Brain microvascular endothelial cell (primary cell): Measurements from ENCODE around the gene PNMA6E.
A peak's percentile ranks its signal among the peaks of the same experiment; 100 is the strongest.
"Not testable (repeated sequence)": the region's sequence is repeated elsewhere in the genome, so short reads cannot be mapped to it uniquely, and the experiment has no call there.

ENCODE experiments used
- DNase-seq: peaks from one replicate; pipeline ENCODE4 v3.0.0-alpha.2; 2020
- H3K27ac ChIP-seq: fragments of 250-450 bp; sonication (Bioruptor Pico); 2 replicates; pipeline ENCODE4 v1.5.1; 2020; ENCODE audit warnings: mild to moderate bottlenecking, moderate library complexity
- H3K27me3 ChIP-seq: fragments of 250-450 bp; sonication (Bioruptor Pico); replicated peaks from 2 replicates; pipeline ENCODE4 v1.5.1; 2020; ENCODE audit warnings: mild to moderate bottlenecking
- H3K36me3 ChIP-seq: fragments of 250-450 bp; sonication (Bioruptor Pico); replicated peaks from 2 replicates; pipeline ENCODE4 v1.5.1; 2020; ENCODE audit warnings: mild to moderate bottlenecking
- H3K4me3 ChIP-seq: 2 replicates; pipeline ENCODE4 v1.5.1; 2011; ENCODE audit warnings: low read depth, mild to moderate bottlenecking, control low read depth, low read length, moderate library complexity
- in situ Hi-C: cut with HindIII; loops from 2 replicates; pipeline ENCODE4 v1.10.0; 2017; ENCODE audit warnings: low sequenced_read_pairs, low pct_ligation_motif_present
- TF ChIP-seq, protein P1 (sequence below): IDR thresholded peaks from 2 replicates; pipeline ENCODE4 v1.5.1; 2011; ENCODE audit warnings: low read depth, mild to moderate bottlenecking, moderate library complexity, low read length, control low read depth, inconsistent platforms; ENCODE audit errors: missing control alignments

The PNMA6E gene

DNA sequence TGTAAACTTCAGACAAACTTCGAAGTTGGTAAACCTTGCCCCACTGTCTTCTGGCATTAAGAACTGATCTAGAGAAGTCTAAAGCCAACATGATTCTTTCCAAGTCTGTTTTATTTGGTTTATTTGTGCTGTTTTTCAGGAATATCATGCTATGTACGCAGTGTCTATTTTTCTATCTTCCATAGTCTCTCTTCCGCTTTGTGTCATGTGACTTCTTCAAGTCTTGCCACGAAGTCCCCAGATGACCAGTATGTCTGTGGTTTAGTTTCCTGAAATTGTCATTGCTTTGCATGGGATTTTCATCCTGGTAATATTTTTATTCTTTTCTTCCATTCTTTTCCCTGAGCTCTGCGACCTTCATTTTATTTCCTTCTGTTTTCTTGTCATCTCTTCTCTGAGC is 15.1 kb downstream of the PNMA6E start:
- DNase-seq, result no peak
- TF ChIP-seq, protein P1, sequence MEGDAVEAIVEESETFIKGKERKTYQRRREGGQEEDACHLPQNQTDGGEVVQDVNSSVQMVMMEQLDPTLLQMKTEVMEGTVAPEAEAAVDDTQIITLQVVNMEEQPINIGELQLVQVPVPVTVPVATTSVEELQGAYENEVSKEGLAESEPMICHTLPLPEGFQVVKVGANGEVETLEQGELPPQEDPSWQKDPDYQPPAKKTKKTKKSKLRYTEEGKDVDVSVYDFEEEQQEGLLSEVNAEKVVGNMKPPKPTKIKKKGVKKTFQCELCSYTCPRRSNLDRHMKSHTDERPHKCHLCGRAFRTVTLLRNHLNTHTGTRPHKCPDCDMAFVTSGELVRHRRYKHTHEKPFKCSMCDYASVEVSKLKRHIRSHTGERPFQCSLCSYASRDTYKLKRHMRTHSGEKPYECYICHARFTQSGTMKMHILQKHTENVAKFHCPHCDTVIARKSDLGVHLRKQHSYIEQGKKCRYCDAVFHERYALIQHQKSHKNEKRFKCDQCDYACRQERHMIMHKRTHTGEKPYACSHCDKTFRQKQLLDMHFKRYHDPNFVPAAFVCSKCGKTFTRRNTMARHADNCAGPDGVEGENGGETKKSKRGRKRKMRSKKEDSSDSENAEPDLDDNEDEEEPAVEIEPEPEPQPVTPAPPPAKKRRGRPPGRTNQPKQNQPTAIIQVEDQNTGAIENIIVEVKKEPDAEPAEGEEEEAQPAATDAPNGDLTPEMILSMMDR, result no peak
- H3K36me3 ChIP-seq, result no peaks in the 10 kb centered on the region
- H3K27me3 ChIP-seq, result no peaks in the 10 kb centered on the region
- in situ Hi-C loops, result no loop called here
- H3K4me3 ChIP-seq, result no peak overlapping the region
- no peak overlapping the region for H3K27ac ChIP-seq

DNA sequence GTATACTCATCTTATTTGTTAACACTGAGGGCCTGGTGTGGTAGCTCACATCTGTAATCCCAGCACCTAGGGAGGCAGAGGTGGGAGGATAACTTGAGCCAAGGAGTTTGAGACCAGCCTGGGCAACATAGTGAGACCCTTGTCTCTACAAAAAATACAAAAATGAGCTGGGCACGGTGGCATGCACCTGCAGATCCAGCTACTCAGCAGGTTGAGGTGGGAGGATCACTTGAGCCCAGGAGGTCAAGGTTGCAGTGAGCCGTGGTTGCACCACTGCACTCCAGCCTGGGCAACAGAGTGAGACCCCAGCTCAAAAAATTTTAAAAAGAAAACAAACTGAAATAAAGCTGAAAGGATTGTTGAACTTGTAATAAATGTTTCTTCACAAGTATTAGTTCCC is 16.2 kb downstream of the PNMA6E start:
- H3K36me3 ChIP-seq, H3K27me3 ChIP-seq, in situ Hi-C loops, H3K27ac ChIP-seq, H3K4me3 ChIP-seq, DNase-seq: not testable (repeated sequence)

DNA sequence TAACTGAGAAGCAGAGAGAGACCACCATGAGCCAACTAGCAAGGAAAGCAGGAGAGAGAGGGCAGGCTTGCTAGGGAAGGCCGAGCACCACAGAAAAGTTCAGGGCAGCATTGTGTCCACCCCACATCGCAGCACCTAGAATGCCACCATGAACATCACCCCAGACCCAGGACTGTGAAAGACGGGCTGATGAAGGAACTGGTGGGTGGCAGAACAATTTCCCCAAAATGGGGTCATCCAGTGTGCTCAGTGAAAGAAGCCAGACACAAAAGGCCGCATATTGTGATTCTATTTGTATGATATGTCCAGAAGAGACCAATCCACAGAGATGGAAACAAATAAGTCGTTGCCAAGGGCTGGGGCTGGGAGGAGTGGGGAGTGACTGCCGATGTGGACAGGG is 16.8 kb downstream of the PNMA6E start:
- Histone ChIP-seq H3K4me3 (no peak overlapping the region), H3K27ac (no peak overlapping the region), H3K36me3 (no peaks in the 10 kb centered on the region), H3K27me3 (no peaks in the 10 kb centered on the region)
- in situ Hi-C loops, result no loop called here
- DNase-seq, result no peak
- TF ChIP-seq, protein P1, result no peak

DNA sequence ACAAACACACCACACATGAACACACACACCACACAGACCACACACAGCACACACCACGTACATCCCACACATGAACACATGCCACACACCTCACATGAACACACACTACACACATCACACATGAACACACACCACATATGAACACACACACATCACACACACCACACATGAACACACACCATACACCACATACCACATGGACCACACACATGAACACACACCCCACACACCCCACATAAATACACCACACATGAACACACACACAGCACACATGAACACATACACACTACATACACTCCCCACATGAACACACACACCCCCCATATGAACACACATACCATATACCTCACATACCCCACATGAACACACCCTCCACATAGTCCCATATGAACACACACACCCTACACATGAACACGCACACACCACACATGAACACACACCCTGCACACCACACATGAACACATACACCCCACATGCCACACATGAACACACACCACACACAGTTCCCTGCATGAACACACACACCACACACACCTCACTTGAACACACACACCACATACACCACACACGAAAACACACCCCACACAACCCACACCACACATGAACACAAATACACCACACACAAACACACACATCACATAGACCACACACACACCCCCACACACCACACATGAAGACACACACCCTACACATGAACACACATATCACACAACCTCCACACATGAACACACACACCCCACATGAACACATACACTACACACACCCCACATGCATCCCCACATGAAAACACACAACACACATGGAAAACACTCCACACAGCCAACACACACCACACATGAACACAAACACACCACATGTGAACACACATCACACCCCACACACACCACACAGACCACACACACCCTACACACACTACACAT is 18.3 kb downstream of the PNMA6E start:
- no peaks in the 10 kb centered on the region for H3K36me3 ChIP-seq
- no peak overlapping the region for H3K4me3 ChIP-seq
- DNase-seq, result no peak
- no peak overlapping the region for H3K27ac ChIP-seq
- TF ChIP-seq, protein P1, result no peak
- H3K27me3 ChIP-seq, result no peaks in the 10 kb centered on the region
- in situ Hi-C loops, result no loop called here

DNA sequence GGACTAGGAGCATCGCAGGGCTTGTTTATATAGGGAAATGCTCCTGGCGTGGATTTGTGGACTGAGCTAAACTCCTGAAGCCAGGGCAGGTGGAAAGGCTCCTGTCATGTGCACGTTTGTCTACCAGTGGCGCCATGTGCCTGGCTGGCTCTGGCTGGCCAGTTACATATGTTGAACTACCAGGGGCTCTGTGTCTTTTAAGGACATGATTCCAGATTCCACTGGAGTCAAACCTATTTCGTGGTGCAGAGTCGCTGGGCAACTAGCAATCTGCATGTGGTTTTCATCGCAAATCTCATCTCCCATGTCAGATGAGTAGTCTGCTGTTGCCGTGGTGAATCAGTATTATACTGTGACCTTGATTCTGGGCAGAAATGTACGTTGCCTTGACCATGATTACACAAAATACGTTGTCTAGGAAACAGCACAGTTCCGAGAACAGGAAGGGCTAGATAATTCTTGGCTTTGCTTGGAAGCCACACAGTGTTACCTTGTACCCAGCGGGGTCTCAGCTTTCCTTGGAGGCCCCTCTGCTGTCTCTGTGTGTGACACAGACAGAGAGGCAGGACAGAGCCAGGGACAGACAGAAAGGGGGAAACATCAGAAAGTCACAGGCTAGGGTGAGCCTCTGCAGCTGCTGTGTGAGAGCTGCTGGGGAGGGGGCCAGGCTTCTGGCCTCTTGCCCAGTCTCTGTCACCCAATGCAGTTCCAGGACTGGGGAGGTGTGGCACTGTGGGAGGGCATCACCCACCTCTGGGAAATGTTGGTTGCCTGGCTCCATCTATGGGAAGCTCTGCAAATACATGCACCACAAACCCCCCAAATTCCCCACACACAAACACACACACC is 19.2 kb downstream of the PNMA6E start:
- TF ChIP-seq, protein P1, result peak; percentile 28
- H3K4me3 ChIP-seq, result no peak overlapping the region
- peak overlapping the region; percentile 63 for H3K27ac ChIP-seq
- in situ Hi-C loops, result no loop called here
- H3K36me3 ChIP-seq, result no peaks in the 10 kb centered on the region
- DNase-seq, result peak; percentile 87
- H3K27me3 ChIP-seq, result no peaks in the 10 kb centered on the region

DNA sequence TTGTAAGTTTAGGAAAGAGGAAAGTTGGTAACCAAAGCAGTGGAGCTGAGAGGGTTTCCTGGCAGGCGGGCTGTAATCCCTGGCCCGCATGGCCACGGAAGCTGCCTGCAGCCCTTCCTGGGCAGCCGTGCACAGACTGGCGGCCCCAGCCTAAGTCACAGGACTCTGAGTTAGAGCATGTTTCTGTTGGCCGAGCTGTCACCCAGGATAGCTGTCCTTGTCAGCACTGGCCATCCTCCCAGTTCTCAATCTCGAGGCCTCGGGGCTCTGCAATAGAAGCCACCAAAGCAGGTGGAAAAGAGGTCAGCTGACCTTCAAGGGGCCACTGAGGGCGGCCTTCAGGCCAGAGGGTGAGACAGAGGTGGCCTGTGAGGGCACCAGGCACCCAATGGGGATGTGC is 20.5 kb downstream of the PNMA6E start:
- no peak for DNase-seq
- in situ Hi-C loops, result no loop called here
- H3K4me3 ChIP-seq, result no peak overlapping the region
- H3K36me3 ChIP-seq, result no peaks in the 10 kb centered on the region
- TF ChIP-seq, protein P1, result no peak
- H3K27me3 ChIP-seq, result no peaks in the 10 kb centered on the region
- H3K27ac ChIP-seq, result no peak overlapping the region
